HepG2 (cell line): Measurements from ENCODE around the gene CFAP97D1.

Experiments used
- ZNF354B ChIP-seq: sonication (generic); formaldehyde crosslinking; IDR thresholded peaks from 2 replicates; pipeline ENCODE4 v1.8.0; 2022; ENCODE audit warnings: mild to moderate bottlenecking, missing genetic modification reagents
- TF ChIP-seq, protein P1 (sequence below): sonication (generic); formaldehyde crosslinking; IDR thresholded peaks from 2 replicates; pipeline ENCODE4 v1.4.0; 2020; ENCODE audit warnings: mild to moderate bottlenecking, missing genetic modification reagents
- TF ChIP-seq, protein P2 (sequence below): sonication (generic); formaldehyde crosslinking; conservative IDR thresholded peaks from 2 replicates; pipeline ENCODE4 v1.5.0; 2020; ENCODE audit warnings: missing genetic modification reagents

DNA sequence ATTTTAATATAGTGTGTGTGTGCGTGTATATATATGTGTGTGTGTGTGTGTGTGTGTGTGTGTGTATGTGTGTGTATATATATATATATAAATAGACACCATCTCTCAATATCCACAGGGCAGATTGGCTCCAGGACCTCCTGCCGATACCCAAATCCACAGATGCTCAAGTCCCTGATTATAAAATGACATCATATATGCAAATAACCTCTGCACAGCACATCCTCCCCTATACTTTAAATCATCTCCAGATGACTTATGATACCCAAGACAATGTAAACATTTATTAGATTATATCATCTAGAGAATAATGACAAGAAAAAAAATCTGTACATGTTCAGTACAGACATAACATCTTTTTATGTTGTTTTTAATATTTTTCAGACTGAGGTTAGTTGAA is 9.3 kb upstream of the CFAP97D1 start:
- no peak for TF ChIP-seq ZNF354B (CRISPR knock-in tag)
- TF ChIP-seq, protein P1, sequence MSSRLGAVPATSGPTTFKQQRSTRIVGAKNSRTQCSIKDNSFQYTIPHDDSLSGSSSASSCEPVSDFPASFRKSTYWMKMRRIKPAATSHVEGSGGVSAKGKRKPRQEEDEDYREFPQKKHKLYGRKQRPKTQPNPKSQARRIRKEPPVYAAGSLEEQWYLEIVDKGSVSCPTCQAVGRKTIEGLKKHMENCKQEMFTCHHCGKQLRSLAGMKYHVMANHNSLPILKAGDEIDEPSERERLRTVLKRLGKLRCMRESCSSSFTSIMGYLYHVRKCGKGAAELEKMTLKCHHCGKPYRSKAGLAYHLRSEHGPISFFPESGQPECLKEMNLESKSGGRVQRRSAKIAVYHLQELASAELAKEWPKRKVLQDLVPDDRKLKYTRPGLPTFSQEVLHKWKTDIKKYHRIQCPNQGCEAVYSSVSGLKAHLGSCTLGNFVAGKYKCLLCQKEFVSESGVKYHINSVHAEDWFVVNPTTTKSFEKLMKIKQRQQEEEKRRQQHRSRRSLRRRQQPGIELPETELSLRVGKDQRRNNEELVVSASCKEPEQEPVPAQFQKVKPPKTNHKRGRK: no peak
- TF ChIP-seq, protein P2, sequence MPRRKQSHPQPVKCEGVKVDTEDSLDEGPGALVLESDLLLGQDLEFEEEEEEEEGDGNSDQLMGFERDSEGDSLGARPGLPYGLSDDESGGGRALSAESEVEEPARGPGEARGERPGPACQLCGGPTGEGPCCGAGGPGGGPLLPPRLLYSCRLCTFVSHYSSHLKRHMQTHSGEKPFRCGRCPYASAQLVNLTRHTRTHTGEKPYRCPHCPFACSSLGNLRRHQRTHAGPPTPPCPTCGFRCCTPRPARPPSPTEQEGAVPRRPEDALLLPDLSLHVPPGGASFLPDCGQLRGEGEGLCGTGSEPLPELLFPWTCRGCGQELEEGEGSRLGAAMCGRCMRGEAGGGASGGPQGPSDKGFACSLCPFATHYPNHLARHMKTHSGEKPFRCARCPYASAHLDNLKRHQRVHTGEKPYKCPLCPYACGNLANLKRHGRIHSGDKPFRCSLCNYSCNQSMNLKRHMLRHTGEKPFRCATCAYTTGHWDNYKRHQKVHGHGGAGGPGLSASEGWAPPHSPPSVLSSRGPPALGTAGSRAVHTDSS: no peak
